K562 (cell line): Measurements from ENCODE around the gene NFIC. TPM values are rescaled to one million over a fixed set of nuclear protein-coding genes. Genes with fewer than 3 reads are reported as not detected.

ENCODE experiments used
- CLOCK ChIP-seq: fragments of 250-450 bp; sonication (Bioruptor Pico); IDR thresholded peaks from 2 replicates; pipeline ENCODE4 v1.4.0; 2020; ENCODE audit warnings: mild to moderate bottlenecking, moderate library complexity, borderline replicate concordance
- GABPA ChIP-seq: fragments of 200-800 bp; sonication (Bioruptor generic); conservative IDR thresholded peaks from 2 replicates; pipeline ENCODE4 v1.6.1; 2016; ENCODE audit warnings: low read depth, missing genetic modification characterization, missing compliant biosample characterization
- HMGN3 ChIP-seq: IDR thresholded peaks from 2 replicates; pipeline ENCODE4 v1.6.1; 2011; ENCODE audit warnings: borderline replicate concordance, low read depth, mild to moderate bottlenecking, mixed read lengths, low read length; ENCODE audit not compliant: insufficient read length; ENCODE audit errors: extremely low read depth
- KDM5B ChIP-seq: fragments of 200-600 bp; sonication (generic); IDR thresholded peaks from 2 replicates; pipeline ENCODE4 v1.6.1; 2012; ENCODE audit warnings: low read depth, mild to moderate bottlenecking, moderate library complexity, low read length, control low read depth, inconsistent platforms; ENCODE audit not compliant: insufficient replicate concordance
- LEF1 ChIP-seq: fragments of 450-650 bp; IDR thresholded peaks from 2 replicates; pipeline ENCODE4 v1.6.1; 2016; ENCODE audit warnings: mild to moderate bottlenecking
- MAFG ChIP-seq: fragments of 450-650 bp; conservative IDR thresholded peaks from 2 replicates; pipeline ENCODE4 v1.6.1; 2016; ENCODE audit warnings: missing genetic modification characterization, missing compliant biosample characterization
- MCM3 ChIP-seq: fragments of 450-650 bp; IDR thresholded peaks from 2 replicates; pipeline ENCODE4 v1.6.1; 2016
- MYC ChIP-seq, 2 experiments: fragments of 250-450 bp in 1 of 2; sonication (Bioruptor Pico) in 1 of 2; IDR thresholded peaks; 2 replicates each; pipeline versions ENCODE4 v1.5.1 to v1.6.1; 2012 to 2021; ENCODE audit warnings: low read depth in 2 of 2, borderline replicate concordance in 1 of 2, improper control_type of control experiment in 1 of 2, low read length in 1 of 2, mild to moderate bottlenecking in 1 of 2, moderate library complexity in 1 of 2
- NCOA4 ChIP-seq: fragments of 450-650 bp; IDR thresholded peaks from 2 replicates; pipeline ENCODE4 v1.6.1; 2018; ENCODE audit warnings: mild to moderate bottlenecking; ENCODE audit not compliant: partially characterized antibody
- NFATC3 ChIP-seq: fragments of 450-650 bp; IDR thresholded peaks from 2 replicates; pipeline ENCODE4 v1.6.1; 2017; ENCODE audit warnings: mild to moderate bottlenecking
- NR2C1 ChIP-seq, 2 experiments: fragments of 450-650 bp; IDR thresholded peaks; 2 replicates each; pipeline ENCODE4 v1.6.1; 2017; ENCODE audit warnings: mild to moderate bottlenecking in 2 of 2, antibody characterized with exemption in 1 of 2, inconsistent platforms in 1 of 2, missing compliant biosample characterization in 1 of 2, missing genetic modification characterization in 1 of 2
- REST ChIP-seq, 2 experiments: fragments of 450-650 bp; formaldehyde crosslinking in 1 of 2; IDR thresholded peaks; 2 replicates each; pipeline versions ENCODE4 v1.4.0 to v1.6.1; 2014 to 2020; ENCODE audit warnings: mild to moderate bottlenecking in 2 of 2, borderline replicate concordance in 1 of 2, low read depth in 1 of 2
- SNRNP70 ChIP-seq: fragments of 200-400 bp; formaldehyde crosslinking; optimal IDR thresholded peaks from 2 replicates; pipeline ENCODE3; 2017; ENCODE audit warnings: low read depth, low read length
- TOE1 ChIP-seq, 2 experiments: fragments of 450-650 bp in 1 of 2; sonication (generic) in 1 of 2; formaldehyde crosslinking in 1 of 2; IDR thresholded peaks; 2 replicates each; pipeline versions ENCODE4 v1.7.1 to v1.8.0; 2016 to 2022; ENCODE audit warnings: borderline replicate concordance in 2 of 2, mild to moderate bottlenecking in 2 of 2, antibody characterized with exemption in 1 of 2, inconsistent platforms in 1 of 2, low read depth in 1 of 2, missing genetic modification reagents in 1 of 2, moderate library complexity in 1 of 2
- ZNF561 ChIP-seq: fragments of 450-650 bp; formaldehyde crosslinking; conservative IDR thresholded peaks from 2 replicates; pipeline ENCODE4 v1.4.0; 2020; ENCODE audit warnings: mild to moderate bottlenecking, moderate library complexity
- ZNF695 ChIP-seq: fragments of 450-650 bp; formaldehyde crosslinking; IDR thresholded peaks from 2 replicates; pipeline ENCODE4 v1.4.0; 2020; ENCODE audit warnings: mild to moderate bottlenecking, moderate library complexity
- polyA plus RNA-seq, 8 experiments: library from polyadenylated mRNA; depleted of rRNA in 4 of 8; stranded (reverse) in 5 of 8; unstranded in 3 of 8; fragments of >200 nt; fragmentation: Nextera tagmentation in 2 of 8; fragmentation: Illumina TruSeq in 1 of 8; extraction: Ambion mirVana in 2 of 8; extraction: Trizol in 1 of 8; gene quantifications; 2 replicates each; pipeline versions ENCODE4 v1.2.1 to v1.2.3, GENCODE V29; 2011 to 2014; ENCODE audit warnings: inconsistent platforms in 1 of 8, missing spikeins in 1 of 8
- total RNA-seq, 7 experiments: library from RNA; depleted of rRNA in 6 of 7; stranded (reverse); fragments of >200 nt in 6 of 7; fragmentation: Illumina TruSeq in 2 of 7; extraction: Trizol in 2 of 7; gene quantifications; 2 replicates each; pipeline versions ENCODE4 v1.2.1 to v1.2.3, GENCODE V29; 2011 to 2021; ENCODE audit warnings: low replicate concordance in 1 of 7

Gene NFIC
- total and polyA plus RNA-seq, 9 of the 15 experiments (the other 6 are each of a cell fraction or from before 2014, with no cell fraction given), result 0.71 to 62.1 (median 6.9) TPM

- TF ChIP-seq CLOCK (no peak), NCOA4 (peak; percentile 80), REST (IDR thresholded peaks at IDR 0.05; ENCODE audit: borderline replicate concordance) (no peak), REST (CRISPR knock-in tag; IDR thresholded peaks at IDR 0.05; ENCODE audit: low read depth) (no peak), ZNF561 (CRISPR knock-in tag) (no peak), LEF1 (no peak; the same call in 1 of the 2 replicates), ZNF695 (no peak), MCM3 (peak; percentile 56; the same call in 1 of the 2 replicates), NR2C1 (IDR thresholded peaks at IDR 0.05) (peak; percentile 58), NR2C1 (tag; IDR thresholded peaks at IDR 0.05) (no peak), MAFG (no peak), SNRNP70 (no peak), NFATC3 (0 out of 2 replicates have a peak, but pooled peaks have one; percentile 29), TOE1 (IDR thresholded peaks at IDR 0.05; ENCODE audit: borderline replicate concordance) (peak; percentile 73; the same call in 1 of the 2 replicates), TOE1 (CRISPR knock-in tag; IDR thresholded peaks at IDR 0.05; ENCODE audit: borderline replicate concordance, low read depth) (no peak), KDM5B (no peak), HMGN3 (no peak), GABPA (tag) (no peak), MYC (IDR thresholded peaks at IDR 0.05; ENCODE audit: low read depth, low read length) (no peak), MYC (CRISPR knock-in tag; IDR thresholded peaks at IDR 0.05; ENCODE audit: borderline replicate concordance, low read depth) (no peak)
Measured at GRCh38 chr19:3368848-3369336, 2.5 kb downstream of the NFIC start (continued).
